Activated T-helper 2 cell treated with anti-CD3 and anti-CD28 coated beads, Interferon-gamma antibody, Interleukin-2, Interleukin-4, amounts not matched to agents 10 μg/mL and 5 μg/mL and 100 μg/mL, durations not matched to agents 14 hours and 24 hours and 36 hours (primary cell): Measurements from ENCODE around the gene MAT2A. TPM values are rescaled to one million over a fixed set of nuclear protein-coding genes. Genes with fewer than 3 reads are reported as not detected.
"Not testable (repeated sequence)": the region's sequence is repeated elsewhere in the genome, so short reads cannot be mapped to it uniquely, and the experiment has no call there.

Experiments used
- DNase-seq: peaks from one replicate; pipeline ENCODE4 v3.0.0; 2021; ENCODE audit warnings: low spot score
- H3K27ac Mint-ChIP-seq: one replicate; pipeline ENCODE4 v1.8.0; 2021; ENCODE audit warnings: mixed read lengths
- H3K27me3 Mint-ChIP-seq: one replicate; pipeline ENCODE4 v1.8.0; 2021; ENCODE audit warnings: low read depth, mixed read lengths
- H3K36me3 Mint-ChIP-seq: one replicate; pipeline ENCODE4 v1.8.0; 2021; ENCODE audit warnings: low read depth, mixed read lengths
- H3K4me1 Mint-ChIP-seq: one replicate; pipeline ENCODE4 v1.8.0; 2021; ENCODE audit warnings: low read depth, mixed read lengths
- H3K4me3 Mint-ChIP-seq: one replicate; pipeline ENCODE4 v1.8.0; 2021; ENCODE audit warnings: low read depth, mild to moderate bottlenecking, moderate library complexity, mixed read lengths
- H3K9me3 Mint-ChIP-seq: one replicate; pipeline ENCODE4 v1.8.0; 2021; ENCODE audit warnings: mixed read lengths
- intact Hi-C: fragments of 100-400 bp; cut with micrococcal nuclease; formaldehyde crosslinking; loops from one replicate; pipeline ENCODE4 v1.15.1; 2023
- total RNA-seq: library from RNA; stranded (reverse); gene quantifications from 2 replicates; pipeline ENCODE4 v1.2.3, GENCODE V29; 2022

Gene MAT2A
- total RNA-seq, 1 donor from 2014 or later: 403 TPM

DNA sequence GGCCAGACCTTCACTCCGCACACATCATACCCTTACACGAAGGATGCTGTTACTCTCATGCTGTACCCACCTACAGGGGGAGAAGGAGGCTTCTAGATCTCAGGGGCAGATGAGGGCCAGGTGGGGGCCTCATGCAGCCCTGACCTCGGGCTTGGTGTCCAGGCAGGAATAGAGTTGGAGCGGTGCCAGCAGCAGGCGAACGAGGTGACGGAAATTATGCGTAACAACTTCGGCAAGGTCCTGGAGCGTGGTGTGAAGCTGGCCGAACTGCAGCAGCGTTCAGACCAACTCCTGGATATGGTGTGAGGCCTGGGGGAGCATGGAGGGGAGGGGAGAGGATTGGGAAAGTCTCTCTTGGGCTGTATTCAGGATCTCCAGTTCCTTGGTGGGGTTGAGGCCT lies 52.6 kb downstream of the MAT2A start:
- Mint-ChIP-seq H3K27me3 (no peaks in the 10 kb centered on the region), H3K27ac (no peak overlapping the region), H3K4me1 (peaks cover 25% of the 10 kb centered on the region), H3K36me3 (peaks cover 13% of the 10 kb centered on the region), H3K9me3 (no peaks in the 10 kb centered on the region), H3K4me3 (no peak overlapping the region)
- DNase-seq: no peak
- intact Hi-C loops: no loop called here

DNA sequence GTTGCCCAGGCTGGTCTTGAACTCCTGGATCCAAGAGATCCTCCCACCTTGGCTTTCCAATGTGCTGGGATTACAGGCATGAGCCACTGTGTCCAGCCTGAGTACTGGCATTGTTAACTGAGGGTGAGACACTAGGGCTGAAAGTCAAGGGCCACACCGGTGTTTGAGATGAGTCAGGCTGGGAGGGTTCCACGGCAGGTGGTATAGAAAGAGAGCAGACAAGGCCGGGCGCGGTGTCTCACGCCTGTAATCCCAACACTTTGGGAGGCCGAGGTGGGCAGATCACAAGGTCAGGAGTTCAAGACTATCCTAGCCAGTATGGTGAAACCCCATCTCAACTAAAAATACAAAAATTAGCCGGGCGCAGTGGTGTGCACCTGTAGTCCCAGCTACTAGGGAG lies 53.3 kb downstream of the MAT2A start:
- intact Hi-C loops, H3K27ac Mint-ChIP-seq, H3K4me3 Mint-ChIP-seq, H3K27me3 Mint-ChIP-seq, DNase-seq, H3K9me3 Mint-ChIP-seq: not testable (repeated sequence)
- Mint-ChIP-seq H3K36me3 (peaks cover 21% of the 10 kb centered on the region), H3K4me1 (peaks cover 31% of the 10 kb centered on the region)

DNA sequence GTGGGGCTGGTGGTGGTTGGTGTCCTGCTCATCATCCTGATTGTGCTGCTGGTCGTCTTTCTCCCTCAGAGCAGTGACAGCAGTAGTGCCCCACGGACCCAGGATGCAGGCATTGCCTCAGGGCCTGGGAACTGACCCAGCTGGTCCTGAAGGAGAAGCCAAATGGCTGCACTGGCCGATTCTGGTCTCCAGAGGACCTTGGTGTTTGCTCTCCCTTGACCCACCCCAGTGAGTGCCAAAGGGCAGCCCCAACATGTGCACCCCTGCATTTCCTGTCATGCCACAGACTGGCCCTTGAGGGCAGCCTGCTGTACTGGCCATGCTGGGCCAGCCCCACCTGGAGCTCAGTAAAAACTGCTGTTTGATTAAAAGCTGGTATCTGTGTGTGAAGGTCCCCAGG lies 54.1 kb downstream of the MAT2A start:
- Mint-ChIP-seq H3K36me3 (peaks cover 23% of the 10 kb centered on the region), H3K27ac (no peak overlapping the region), H3K27me3 (no peaks in the 10 kb centered on the region), H3K9me3 (no peaks in the 10 kb centered on the region), H3K4me3 (no peak overlapping the region), H3K4me1 (peaks cover 27% of the 10 kb centered on the region)
- intact Hi-C loops: no loop called here
- no peak for DNase-seq

Other genes with a start within 250 kb of the MAT2A start
- gene TGOLN2, start 211.2 kb upstream of the MAT2A start, total RNA-seq: 94.0 and 96.5 TPM in 2 replicates
- 26.3 and 29.6 TPM in 2 replicates for gene RETSAT, start 184.6 kb upstream of the MAT2A start, total RNA-seq
- gene ELMOD3, start 184.4 kb upstream of the MAT2A start, total RNA-seq: 17.0 and 18.9 TPM in 2 replicates
- gene CAPG, start 128.8 kb upstream of the MAT2A start, total RNA-seq: 145 and 146 TPM in 2 replicates
- gene SH2D6, start 120.5 kb upstream of the MAT2A start, total RNA-seq: 0.48 and 1.3 TPM in 2 replicates
- gene GGCX, start 22.3 kb downstream of the MAT2A start, total RNA-seq: 25.1 and 27.0 TPM in 2 replicates
- 99.7 and 101 TPM in 2 replicates for gene VAMP8, start 38.4 kb downstream of the MAT2A start, total RNA-seq
- gene VAMP5, start 45.3 kb downstream of the MAT2A start, total RNA-seq: 41.0 and 41.3 TPM in 2 replicates
- gene RNF181, start 56.6 kb downstream of the MAT2A start, total RNA-seq: 130 and 134 TPM in 2 replicates
- 6.5 and 7.0 TPM in 2 replicates for gene TMEM150A, start 63.5 kb downstream of the MAT2A start, total RNA-seq
- 34.7 and 35.6 TPM in 2 replicates for gene C2orf68, start 72.9 kb downstream of the MAT2A start, total RNA-seq
- 84.1 and 90.1 TPM in 2 replicates for gene USP39, start 77.0 kb downstream of the MAT2A start, total RNA-seq
- gene SFTPB, start 129.0 kb downstream of the MAT2A start, total RNA-seq: not detected in 2 replicates
- 21.9 and 23.5 TPM in 2 replicates for gene GNLY, start 155.2 kb downstream of the MAT2A start, total RNA-seq
- gene ATOH8, start 214.8 kb downstream of the MAT2A start, total RNA-seq: 0.07 and 0.11 TPM in 2 replicates